GM19328 (cell line): ENCODE data around the gene IPO9.

Source experiments
- ATAC-seq: cut with Tn5 transposase; IDR thresholded peaks from one replicate; pipeline ENCODE4 v1.9.1; 2021; ENCODE audit warnings: mild to moderate bottlenecking, moderate library complexity; ENCODE audit not compliant: unreplicated experiment

IPO9 gene

GRCh38 chr1:201828820-201829774 lies at the start of gene IPO9:
Gene IPO9, plus strand, starts transcription at chr1:201829157. Its CDS starts 53 bp downstream, at chr1:201829210.
- ATAC-seq, result peak; percentile 85

- ATAC-seq, result no peak
These were observed 49.5 kb upstream of the IPO9 start for GRCh38 chr1:201779351-201779880.

- ATAC-seq, result no peak
These were observed 48.0 kb upstream of the IPO9 start for GRCh38 chr1:201780952-201781351.

- no peak for ATAC-seq
These were observed 47.5 kb upstream of the IPO9 start for GRCh38 chr1:201781437-201781836.

GRCh38 chr1:201782353-201782752 lies 46.6 kb upstream of the IPO9 start:
- ATAC-seq, result no peak

GRCh38 chr1:201783058-201783457 lies 45.9 kb upstream of the IPO9 start:
- ATAC-seq, result no peak

- no peak for ATAC-seq
These were observed 45.4 kb upstream of the IPO9 start for GRCh38 chr1:201783572-201783971.

GRCh38 chr1:201785291-201785690 lies 43.7 kb upstream of the IPO9 start:
- ATAC-seq, result no peak

- no peak for ATAC-seq
These were observed 42.1 kb upstream of the IPO9 start for GRCh38 chr1:201786824-201787223.

GRCh38 chr1:201788296-201788695 lies 40.7 kb upstream of the IPO9 start:
- no peak for ATAC-seq

- ATAC-seq, result no peak
These were observed 39.7 kb upstream of the IPO9 start for GRCh38 chr1:201789245-201789644.

GRCh38 chr1:201790261-201790660 lies 38.7 kb upstream of the IPO9 start:
- no peak for ATAC-seq

- ATAC-seq, result no peak
These were observed 37.7 kb upstream of the IPO9 start for GRCh38 chr1:201791051-201791778.

- no peak for ATAC-seq
These were observed 37.2 kb upstream of the IPO9 start for GRCh38 chr1:201791779-201792173.

- no peak for ATAC-seq
These were observed 36.2 kb upstream of the IPO9 start for GRCh38 chr1:201792534-201793305.

- ATAC-seq, result no peak
These were observed 35.5 kb upstream of the IPO9 start for GRCh38 chr1:201793306-201793925.

- ATAC-seq, result no peak
These were observed 33.9 kb upstream of the IPO9 start for GRCh38 chr1:201795066-201795465.

GRCh38 chr1:201800246-201800645 lies 28.7 kb upstream of the IPO9 start:
- ATAC-seq, result no peak

GRCh38 chr1:201806801-201807200 lies 22.2 kb upstream of the IPO9 start:
- ATAC-seq, result no peak

- ATAC-seq, result no peak
These were observed 20.9 kb upstream of the IPO9 start for GRCh38 chr1:201807958-201808632.
